Measurements from ENCODE around the gene PRKG2. TPM values are rescaled to one million over a fixed set of nuclear protein-coding genes. Genes with fewer than 3 reads are reported as not detected.

The PRKG2 gene
- total and polyA plus RNA-seq, 12 donors: 0.17 to 0.51 (median 0.20) TPM; not detected in 9

- 69 to 73% methylated on average over 9 of the region's 9 CpGs for WGBS, 2 donors
- Histone ChIP-seq H3K27me3 (peaks cover 0 to 11% (median 0%) of the 10 kb centered on the region in 7 donors), H3K27ac (no peak overlapping the region), H3K4me1 (no peaks in the 10 kb centered on the region), H3K9me3 (no peaks in the 10 kb centered on the region), H3K36me3 (no peaks in the 10 kb centered on the region), H3K4me3 (no peak overlapping the region)
- DNase-seq (no peak), ATAC-seq (no peak)
- no peak for TF ChIP-seq CTCF (IDR thresholded peaks at IDR 0.05)
- intact Hi-C loops (cut with DNase I): no loop called here
These were observed 10.5 kb downstream of the PRKG2 start for GRCh38 chr4:81204571-81204970.

GRCh38 chr4:81199831-81200230 is 15.2 kb downstream of the PRKG2 start:
- Histone ChIP-seq H3K36me3 (no peaks in the 10 kb centered on the region), H3K27me3 (no peaks in the 10 kb centered on the region), H3K4me3 (no peak overlapping the region), H3K9me3 (peaks cover 0 to 2% (median 0%) of the 10 kb centered on the region in 11 donors), H3K27ac (no peak overlapping the region), H3K4me1 (no peaks in the 10 kb centered on the region)
- DNase-seq (no peak), ATAC-seq (no peak)
- no peak for TF ChIP-seq CTCF (IDR thresholded peaks at IDR 0.05)
- intact Hi-C loops (cut with DNase I): no loop called here

DNA sequence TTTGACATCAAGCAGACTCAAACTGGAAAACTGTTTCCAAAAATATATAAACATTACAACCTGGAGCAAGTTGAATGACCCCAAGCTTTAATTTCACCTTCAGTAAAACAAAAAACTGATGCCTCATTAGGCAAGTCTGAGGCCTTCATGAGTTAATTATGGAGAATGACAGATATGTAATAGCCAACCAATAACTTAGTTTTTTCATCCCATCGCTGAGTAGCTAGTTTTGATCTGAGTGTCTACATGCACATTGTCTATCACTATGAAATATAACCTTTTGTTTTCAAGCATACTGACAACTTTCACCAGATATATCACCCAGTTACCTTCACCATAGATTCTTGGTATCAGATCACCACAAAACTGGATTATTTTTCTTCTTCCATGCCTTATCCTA is 16.4 kb downstream of the PRKG2 start:
- H3K27ac ChIP-seq: no peak overlapping the region
- TF ChIP-seq CTCF (IDR thresholded peaks at IDR 0.05): no peak
- peaks cover 0 to 2% (median 0%) of the 10 kb centered on the region in 11 donors for H3K9me3 ChIP-seq
- H3K4me1 ChIP-seq: no peaks in the 10 kb centered on the region
- no peaks in the 10 kb centered on the region for H3K36me3 ChIP-seq
- H3K27me3 ChIP-seq: no peaks in the 10 kb centered on the region
- no peak overlapping the region for H3K4me3 ChIP-seq
- intact Hi-C loops (cut with DNase I): no loop called here
- WGBS, 2 donors: 88 to 95% methylated on average over 1 of the region's 1 CpG
- ATAC-seq (no peak), DNase-seq (no peak)

DNA sequence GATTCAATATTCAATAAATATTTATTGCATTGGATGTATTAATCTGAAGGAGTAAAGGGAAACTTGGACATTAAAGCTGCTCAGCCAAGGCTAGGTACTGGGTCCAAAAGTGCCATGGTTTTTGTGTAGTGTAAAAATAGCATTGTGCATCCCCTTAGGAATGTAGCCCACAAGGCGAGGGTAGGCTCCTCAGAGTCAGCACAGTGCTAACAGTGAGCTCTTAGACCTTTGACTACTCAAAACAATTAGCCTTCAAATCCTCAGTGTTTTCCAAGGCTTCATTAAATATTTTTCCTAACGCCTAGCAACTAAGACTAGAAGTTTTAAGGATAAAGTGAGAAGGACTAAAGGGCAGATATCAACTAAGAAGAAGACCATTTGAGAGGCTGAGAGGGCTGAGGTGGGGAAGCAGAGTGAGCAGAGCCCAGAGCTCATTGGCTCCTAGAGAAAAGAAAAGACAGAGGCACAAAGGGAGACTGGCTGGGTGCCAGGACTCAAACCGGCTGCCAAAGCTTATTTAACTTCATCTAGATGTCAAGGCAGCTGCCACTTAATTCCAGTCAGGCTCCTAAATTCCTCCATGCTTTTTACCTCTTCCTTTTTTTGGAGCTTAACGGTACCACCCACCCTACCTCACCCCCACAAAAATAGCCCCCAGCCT is 17.0 kb downstream of the PRKG2 start:
- Histone ChIP-seq H3K9me3 (peaks cover 0 to 2% (median 0%) of the 10 kb centered on the region in 11 donors), H3K4me1 (no peaks in the 10 kb centered on the region), H3K27me3 (no peaks in the 10 kb centered on the region), H3K4me3 (no peak overlapping the region), H3K27ac (no peak overlapping the region), H3K36me3 (no peaks in the 10 kb centered on the region)
- no peak for TF ChIP-seq CTCF (IDR thresholded peaks at IDR 0.05)
- WGBS, 2 donors: 29 to 39% methylated on average over 4 of the region's 4 CpGs
- DNase-seq (no peak), ATAC-seq (no peak)
- intact Hi-C loops (cut with DNase I): no loop called here
